Neural cell (in vitro differentiated cells): ENCODE results near the gene CDR2L. TPM values are rescaled to one million over a fixed set of nuclear protein-coding genes. Genes with fewer than 3 reads are reported as not detected.
A peak's percentile ranks its signal among the peaks of the same experiment; 100 is the strongest.

Experiments used
- H2AFZ ChIP-seq: fragments of 200-600, 300-800 bp; sonication (generic), shearing (Covaris generic); 2 replicates; pipeline ENCODE4 v1.6.0; 2014; ENCODE audit warnings: low read depth, mild to moderate bottlenecking, antibody characterized with exemption, low read length, moderate library complexity
- H3F3A ChIP-seq: fragments of 200-600 bp; shearing (Covaris generic); 2 replicates; pipeline ENCODE4 v1.6.1; 2016; ENCODE audit warnings: mild to moderate bottlenecking, moderate library complexity, mixed read lengths, antibody characterized with exemption, low read length; ENCODE audit not compliant: insufficient read depth, poor library complexity, severe bottlenecking
- H3K27ac ChIP-seq: fragments of 200-600, 300-800 bp; sonication (generic), shearing (Covaris generic); 2 replicates; pipeline ENCODE4 v1.5.1; 2014; ENCODE audit warnings: mild to moderate bottlenecking, low read length, moderate library complexity
- H3K27me3 ChIP-seq: fragments of 300-800, 200-600 bp; sonication (generic), shearing (Covaris generic); 2 replicates; pipeline ENCODE4 v1.6.0; 2014; ENCODE audit warnings: mild to moderate bottlenecking, low read depth, low read length, moderate library complexity; ENCODE audit not compliant: insufficient read depth
- H3K36me3 ChIP-seq: fragments of 300-800, 200-600 bp; sonication (generic), shearing (Covaris generic); 2 replicates; pipeline ENCODE4 v1.5.1; 2014; ENCODE audit warnings: mild to moderate bottlenecking, antibody characterized with exemption, low read length, moderate library complexity; ENCODE audit not compliant: insufficient read depth
- H3K4me2 ChIP-seq: fragments of 300-800, 200-600 bp; sonication (generic), shearing (Covaris generic); 2 replicates; pipeline ENCODE4 v1.6.0; 2014; ENCODE audit warnings: mild to moderate bottlenecking, low read length
- H3K4me3 ChIP-seq: fragments of 300-800, 200-600 bp; sonication (generic), shearing (Covaris generic); 2 replicates; pipeline ENCODE4 v1.5.1; 2014; ENCODE audit warnings: mild to moderate bottlenecking, low read length, moderate library complexity
- H3K79me2 ChIP-seq: fragments of 200-600 bp; shearing (Covaris generic); replicated peaks from 2 replicates; pipeline ENCODE4 v1.6.0; 2014; ENCODE audit warnings: mild to moderate bottlenecking, low read length, moderate library complexity; ENCODE audit not compliant: insufficient read depth
- H3K9ac ChIP-seq: fragments of 300-800, 200-600 bp; sonication (generic), shearing (Covaris generic); 2 replicates; pipeline ENCODE4 v1.6.1; 2016; ENCODE audit warnings: mild to moderate bottlenecking, low read length, mixed read lengths
- H3K9me2 ChIP-seq: fragments of 200-600 bp; shearing (Covaris generic); 2 replicates; pipeline ENCODE4 v1.6.1; 2016; ENCODE audit warnings: mild to moderate bottlenecking, low read length, mixed read lengths; ENCODE audit not compliant: insufficient read depth
- H3K9me3 ChIP-seq: fragments of 200-600, 300-800 bp; sonication (generic), shearing (Covaris generic); 2 replicates; pipeline ENCODE4 v1.6.1; 2016; ENCODE audit warnings: mild to moderate bottlenecking, mixed run types, low read length, moderate library complexity, mixed read lengths
- H4K20me1 ChIP-seq: fragments of 200-600 bp; shearing (Covaris generic); 2 replicates; pipeline ENCODE4 v1.6.1; 2016; ENCODE audit warnings: mild to moderate bottlenecking, mixed run types; ENCODE audit not compliant: insufficient read depth
- EP300 ChIP-seq: fragments of 450-650 bp; conservative IDR thresholded peaks from 2 replicates; pipeline ENCODE4 v1.6.1; 2014; ENCODE audit warnings: antibody characterized with exemption, mild to moderate bottlenecking, moderate library complexity; ENCODE audit not compliant: poor library complexity, severe bottlenecking
- EZH2 ChIP-seq: fragments of 200-600, 300-800 bp; shearing (Covaris generic), sonication (generic); IDR thresholded peaks from 2 replicates; pipeline ENCODE4 v1.6.1; 2014; ENCODE audit warnings: antibody characterized with exemption, low read length, borderline replicate concordance, mild to moderate bottlenecking; ENCODE audit not compliant: insufficient read depth, poor library complexity, severe bottlenecking
- MXI1 ChIP-seq: fragments of 450-650 bp; conservative IDR thresholded peaks from 2 replicates; pipeline ENCODE4 v1.6.1; 2014; ENCODE audit warnings: antibody characterized with exemption, mild to moderate bottlenecking; ENCODE audit not compliant: poor library complexity, severe bottlenecking
- POLR2AphosphoS5 ChIP-seq: IDR thresholded peaks from 2 replicates; pipeline ENCODE4 v1.6.1; 2012
- RAD21 ChIP-seq: fragments of 450-650 bp; conservative IDR thresholded peaks from 2 replicates; pipeline ENCODE4 v1.6.1; 2014; ENCODE audit warnings: antibody characterized with exemption, mild to moderate bottlenecking, moderate library complexity
- SMC3 ChIP-seq: fragments of 450-650 bp; conservative IDR thresholded peaks from 2 replicates; pipeline ENCODE4 v1.6.1; 2014; ENCODE audit warnings: antibody characterized with exemption, mild to moderate bottlenecking, moderate library complexity; ENCODE audit not compliant: poor library complexity
- TAF1 ChIP-seq: IDR thresholded peaks from 2 replicates; pipeline ENCODE4 v1.6.1; 2012; ENCODE audit warnings: low read depth
- polyA plus RNA-seq: library from polyadenylated mRNA; depleted of rRNA; stranded (reverse); fragments of >200 nt; gene quantifications from 2 replicates; pipeline ENCODE4 v1.2.3, GENCODE V29; 2014
- TF ChIP-seq, protein P1 (sequence below): IDR thresholded peaks from 2 replicates; pipeline ENCODE4 v1.6.1; 2012; ENCODE audit warnings: borderline replicate concordance
- TF ChIP-seq, protein P2 (sequence below): fragments of 450-650 bp; IDR thresholded peaks from 2 replicates; pipeline ENCODE4 v1.5.1; 2014; ENCODE audit warnings: antibody characterized with exemption, mild to moderate bottlenecking, moderate library complexity; ENCODE audit not compliant: poor library complexity, severe bottlenecking

Gene CDR2L
- polyA plus RNA-seq, 1 donor from 2014 or later, result 8.1 TPM

DNA sequence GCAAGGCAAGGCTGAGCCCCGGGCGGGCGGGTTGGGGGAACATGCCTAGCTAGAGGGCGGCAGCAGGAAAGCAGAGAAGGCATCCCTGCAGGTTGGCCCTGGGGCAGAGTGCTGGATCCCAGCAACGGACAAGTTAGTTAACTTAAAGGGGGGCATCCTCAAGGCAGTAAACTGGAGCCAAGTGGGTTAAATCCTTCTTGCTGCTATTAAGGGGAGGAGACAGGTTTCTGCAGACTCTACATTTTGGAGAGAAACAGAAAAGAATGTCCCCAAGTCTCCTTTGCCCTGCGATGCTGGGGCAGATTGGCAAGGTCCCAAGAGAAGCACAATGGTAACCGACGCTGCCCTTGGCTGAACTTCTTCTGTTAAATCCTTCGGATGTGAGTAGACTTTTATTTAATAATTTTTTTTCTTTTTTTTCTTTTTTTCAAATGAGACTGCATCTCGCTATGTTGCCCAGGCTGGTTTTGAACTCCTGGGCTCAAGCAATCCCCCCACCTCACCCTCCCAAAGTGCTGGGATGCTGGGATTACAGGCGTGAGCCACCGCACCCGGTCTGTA lies 45.4 kb downstream of the CDR2L start:
- Histone ChIP-seq H4K20me1 (no peaks in the 10 kb centered on the region), H3K27ac (peak overlapping the region; percentile 25), H3K79me2 (no peaks in the 10 kb centered on the region)

GRCh38 chr17:75033346-75034235 lies 46.2 kb downstream of the CDR2L start:
- TF ChIP-seq RAD21 (no peak), SMC3 (peak; percentile 20), EP300 (no peak), EZH2 (no peak), MXI1 (peak; percentile 71), POLR2AphosphoS5 (no peak), TAF1 (peak; percentile 35)
- TF ChIP-seq, protein P1, sequence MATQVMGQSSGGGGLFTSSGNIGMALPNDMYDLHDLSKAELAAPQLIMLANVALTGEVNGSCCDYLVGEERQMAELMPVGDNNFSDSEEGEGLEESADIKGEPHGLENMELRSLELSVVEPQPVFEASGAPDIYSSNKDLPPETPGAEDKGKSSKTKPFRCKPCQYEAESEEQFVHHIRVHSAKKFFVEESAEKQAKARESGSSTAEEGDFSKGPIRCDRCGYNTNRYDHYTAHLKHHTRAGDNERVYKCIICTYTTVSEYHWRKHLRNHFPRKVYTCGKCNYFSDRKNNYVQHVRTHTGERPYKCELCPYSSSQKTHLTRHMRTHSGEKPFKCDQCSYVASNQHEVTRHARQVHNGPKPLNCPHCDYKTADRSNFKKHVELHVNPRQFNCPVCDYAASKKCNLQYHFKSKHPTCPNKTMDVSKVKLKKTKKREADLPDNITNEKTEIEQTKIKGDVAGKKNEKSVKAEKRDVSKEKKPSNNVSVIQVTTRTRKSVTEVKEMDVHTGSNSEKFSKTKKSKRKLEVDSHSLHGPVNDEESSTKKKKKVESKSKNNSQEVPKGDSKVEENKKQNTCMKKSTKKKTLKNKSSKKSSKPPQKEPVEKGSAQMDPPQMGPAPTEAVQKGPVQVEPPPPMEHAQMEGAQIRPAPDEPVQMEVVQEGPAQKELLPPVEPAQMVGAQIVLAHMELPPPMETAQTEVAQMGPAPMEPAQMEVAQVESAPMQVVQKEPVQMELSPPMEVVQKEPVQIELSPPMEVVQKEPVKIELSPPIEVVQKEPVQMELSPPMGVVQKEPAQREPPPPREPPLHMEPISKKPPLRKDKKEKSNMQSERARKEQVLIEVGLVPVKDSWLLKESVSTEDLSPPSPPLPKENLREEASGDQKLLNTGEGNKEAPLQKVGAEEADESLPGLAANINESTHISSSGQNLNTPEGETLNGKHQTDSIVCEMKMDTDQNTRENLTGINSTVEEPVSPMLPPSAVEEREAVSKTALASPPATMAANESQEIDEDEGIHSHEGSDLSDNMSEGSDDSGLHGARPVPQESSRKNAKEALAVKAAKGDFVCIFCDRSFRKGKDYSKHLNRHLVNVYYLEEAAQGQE, result peak; percentile 21
- TF ChIP-seq, protein P2, sequence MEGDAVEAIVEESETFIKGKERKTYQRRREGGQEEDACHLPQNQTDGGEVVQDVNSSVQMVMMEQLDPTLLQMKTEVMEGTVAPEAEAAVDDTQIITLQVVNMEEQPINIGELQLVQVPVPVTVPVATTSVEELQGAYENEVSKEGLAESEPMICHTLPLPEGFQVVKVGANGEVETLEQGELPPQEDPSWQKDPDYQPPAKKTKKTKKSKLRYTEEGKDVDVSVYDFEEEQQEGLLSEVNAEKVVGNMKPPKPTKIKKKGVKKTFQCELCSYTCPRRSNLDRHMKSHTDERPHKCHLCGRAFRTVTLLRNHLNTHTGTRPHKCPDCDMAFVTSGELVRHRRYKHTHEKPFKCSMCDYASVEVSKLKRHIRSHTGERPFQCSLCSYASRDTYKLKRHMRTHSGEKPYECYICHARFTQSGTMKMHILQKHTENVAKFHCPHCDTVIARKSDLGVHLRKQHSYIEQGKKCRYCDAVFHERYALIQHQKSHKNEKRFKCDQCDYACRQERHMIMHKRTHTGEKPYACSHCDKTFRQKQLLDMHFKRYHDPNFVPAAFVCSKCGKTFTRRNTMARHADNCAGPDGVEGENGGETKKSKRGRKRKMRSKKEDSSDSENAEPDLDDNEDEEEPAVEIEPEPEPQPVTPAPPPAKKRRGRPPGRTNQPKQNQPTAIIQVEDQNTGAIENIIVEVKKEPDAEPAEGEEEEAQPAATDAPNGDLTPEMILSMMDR, result no peak
- Histone ChIP-seq H3K27me3 (no peaks in the 10 kb centered on the region), H3K9ac (peak overlapping the region; percentile 96), H3F3A (no peaks in the 10 kb centered on the region), H3K4me3 (peak overlapping the region; percentile 81), H3K4me2 (peak overlapping the region; percentile 79), H3K9me3 (peaks cover 6% of the 10 kb centered on the region), H3K9me2 (no peaks in the 10 kb centered on the region), H4K20me1 (no peaks in the 10 kb centered on the region), H3K36me3 (no peaks in the 10 kb centered on the region), H3K79me2 (no peaks in the 10 kb centered on the region), H3K27ac (peak overlapping the region; percentile 95), H2AFZ (peak overlapping the region; percentile 11)

More for the DNA sequence above, 45.4 kb downstream of the CDR2L start:
- H3K4me2 ChIP-seq, result peak overlapping the region; percentile 79
- no peaks in the 10 kb centered on the region for H3K36me3 ChIP-seq
- H3K27me3 ChIP-seq, result no peaks in the 10 kb centered on the region
- peak overlapping the region; percentile 81 for H3K4me3 ChIP-seq
- H2AFZ ChIP-seq, result peak overlapping the region; percentile 11
- H3F3A ChIP-seq, result no peaks in the 10 kb centered on the region
- no peak for TF ChIP-seq RAD21
- peak overlapping the region; percentile 96 for H3K9ac ChIP-seq
- no peaks in the 10 kb centered on the region for H3K9me2 ChIP-seq
- peaks cover 6% of the 10 kb centered on the region for H3K9me3 ChIP-seq
